GM15510 (cell line): ENCODE data around the gene HOXB4.

ENCODE experiments used
- POLR2A ChIP-seq: IDR thresholded peaks from 3 replicates; pipeline ENCODE4 v1.6.1; 2011; ENCODE audit warnings: borderline replicate concordance; ENCODE audit not compliant: insufficient read length; ENCODE audit errors: extremely low read depth

HOXB4 gene

DNA sequence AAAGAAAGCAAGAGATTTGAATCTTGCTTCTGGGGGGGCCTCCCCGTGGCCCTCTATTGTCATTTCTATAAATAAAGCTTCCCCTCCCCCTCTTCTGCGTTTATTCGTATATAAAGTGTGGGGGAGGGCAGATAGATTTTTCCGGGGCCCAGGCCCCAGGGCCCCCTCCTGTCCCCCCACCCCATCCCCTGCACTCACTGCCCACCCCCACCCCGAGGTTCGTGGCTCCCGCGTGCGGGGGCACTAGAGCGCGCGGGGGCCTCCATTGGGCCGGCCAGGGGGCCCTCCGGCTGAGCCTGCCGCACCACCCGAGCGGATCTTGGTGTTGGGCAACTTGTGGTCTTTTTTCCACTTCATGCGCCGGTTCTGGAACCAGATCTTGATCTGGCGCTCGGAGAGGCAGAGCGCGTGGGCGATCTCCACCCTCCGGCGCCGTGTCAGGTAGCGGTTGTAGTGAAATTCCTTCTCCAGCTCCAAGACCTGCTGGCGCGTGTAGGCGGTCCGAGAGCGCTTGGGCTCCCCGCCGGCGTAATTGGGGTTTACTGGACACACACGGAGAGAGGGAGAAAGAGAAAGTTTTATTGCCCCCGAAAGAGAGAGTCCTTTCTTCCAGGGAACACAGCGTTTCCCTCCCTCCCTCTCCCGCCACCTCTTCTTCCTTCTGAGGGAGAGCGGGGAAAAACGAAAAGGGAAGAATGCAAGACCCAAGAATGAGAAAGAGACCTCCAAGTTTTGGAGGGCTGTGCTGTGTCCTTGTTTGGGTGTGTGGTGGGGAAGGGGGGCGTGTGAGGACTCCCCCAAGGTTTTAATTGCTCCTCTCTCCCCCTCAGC is 1.5 kb downstream of the HOXB4 start:
- TF ChIP-seq POLR2A, result no peak

DNA sequence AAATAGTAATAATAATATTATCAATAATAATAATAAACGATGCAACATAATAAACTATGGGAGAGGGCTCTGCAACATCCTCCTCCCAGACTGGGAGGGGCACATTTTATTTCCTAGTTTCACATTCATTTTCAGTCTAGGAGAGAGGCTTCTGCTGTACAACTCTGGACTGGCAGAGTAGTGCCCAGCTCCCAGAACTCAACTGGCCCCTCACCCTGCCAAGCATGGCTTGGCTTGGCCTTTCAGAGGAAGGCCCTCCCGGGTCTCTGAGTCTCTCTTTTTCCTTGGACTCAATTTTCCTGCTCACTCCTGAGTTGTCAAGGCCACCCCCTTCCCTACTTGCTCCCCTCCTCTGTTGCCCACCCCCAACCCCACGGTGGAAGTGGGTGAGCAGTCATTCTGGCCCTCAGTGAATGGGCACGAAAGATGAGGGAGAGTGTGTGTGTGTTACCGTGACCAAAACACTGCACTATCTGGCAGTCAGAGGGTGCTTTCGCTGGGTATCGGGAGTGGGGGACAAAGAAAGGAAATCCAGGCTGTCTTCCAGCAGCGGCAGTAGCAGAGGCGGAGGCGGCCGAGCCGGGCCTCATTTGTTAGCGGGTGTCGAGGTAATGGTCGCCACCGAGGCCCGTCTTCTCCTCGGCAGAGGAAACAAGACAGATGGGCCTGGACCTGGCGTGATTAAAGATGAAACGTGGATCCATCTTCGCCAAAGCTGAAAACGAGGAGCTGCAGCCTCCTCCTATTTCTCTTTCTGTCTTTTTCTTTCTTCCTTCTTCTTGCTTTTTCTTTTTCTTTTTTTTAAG is 2.3 kb downstream of the HOXB4 start:
- TF ChIP-seq POLR2A, result no peak

- no peak for TF ChIP-seq POLR2A
Measured at GRCh38 chr17:48575066-48575582, 3.0 kb downstream of the HOXB4 start.

- no peak for TF ChIP-seq POLR2A
Measured at GRCh38 chr17:48574505-48575065, 3.6 kb downstream of the HOXB4 start.

GRCh38 chr17:48571826-48572417 is 6.2 kb downstream of the HOXB4 start:
- no peak for TF ChIP-seq POLR2A

DNA sequence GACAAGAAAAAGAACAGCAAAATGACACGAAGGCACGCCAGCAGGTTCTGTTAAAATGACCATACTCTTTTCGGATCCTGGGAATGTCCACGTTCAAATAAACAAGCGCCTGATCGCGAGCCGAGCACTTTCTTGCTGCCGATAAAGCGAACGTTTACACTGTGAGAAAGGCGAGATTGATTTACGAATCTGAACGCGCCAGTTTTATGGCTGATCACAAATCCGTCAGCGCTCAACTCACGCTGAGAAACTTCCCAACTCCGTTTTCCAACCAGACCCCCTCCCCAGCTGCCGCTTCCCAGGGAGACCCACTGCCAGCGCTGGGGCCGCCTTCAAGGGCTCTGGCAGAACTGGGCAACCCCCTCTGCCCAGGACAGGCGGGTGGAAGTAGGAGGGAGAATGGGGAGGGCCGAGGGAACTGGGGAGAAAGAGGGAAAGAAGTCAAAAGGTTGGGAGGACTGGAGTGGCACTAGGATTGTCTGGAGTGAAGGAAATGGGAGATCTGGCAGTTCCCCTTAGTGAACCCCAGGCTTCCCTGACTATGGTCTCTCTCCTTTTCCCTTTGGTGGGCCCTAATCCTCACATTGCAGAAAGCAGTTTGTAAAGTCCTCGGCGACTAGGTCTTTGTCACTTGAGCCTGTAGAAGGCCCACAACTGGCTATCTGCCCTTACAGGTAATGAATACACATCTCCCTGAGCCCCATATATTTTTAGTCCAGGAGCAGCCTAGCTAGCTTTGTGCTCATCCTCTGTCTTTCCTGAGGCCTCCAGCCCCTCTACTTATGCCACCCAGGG is 6.9 kb downstream of the HOXB4 start:
- TF ChIP-seq POLR2A, result no peak

- TF ChIP-seq POLR2A, result no peak
Measured at GRCh38 chr17:48570325-48571023, 7.7 kb downstream of the HOXB4 start.

DNA sequence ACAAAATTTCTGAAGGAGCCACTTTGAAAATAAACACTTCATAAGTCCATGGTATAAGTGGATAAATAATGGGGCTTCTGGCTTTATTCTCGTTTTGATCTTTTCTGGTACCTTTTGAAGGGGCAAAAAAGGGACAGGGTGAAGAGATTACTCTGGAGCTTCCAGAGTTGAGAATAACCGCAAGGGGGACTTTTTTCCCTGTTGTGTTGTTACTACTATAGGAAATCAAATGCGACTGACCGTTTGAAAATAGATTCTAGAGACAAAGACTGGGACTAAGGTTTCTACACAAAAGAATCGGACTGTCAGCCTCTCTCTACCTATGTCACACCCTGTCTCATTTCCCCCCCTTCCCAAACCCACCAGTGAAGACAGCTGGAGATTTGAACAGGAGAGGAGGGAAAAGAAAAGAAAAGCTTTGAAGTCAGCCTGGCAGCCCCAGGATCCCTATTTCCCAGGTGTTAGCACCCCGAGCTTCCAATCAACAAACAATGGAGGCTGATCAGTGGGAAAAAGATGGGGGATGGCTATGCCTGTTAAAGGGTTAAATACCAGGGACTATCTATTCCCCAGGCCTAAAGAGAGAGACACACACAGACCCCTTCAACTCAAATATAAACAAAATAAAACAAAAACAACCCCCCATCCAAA is 8.4 kb downstream of the HOXB4 start:
- no peak for TF ChIP-seq POLR2A

DNA sequence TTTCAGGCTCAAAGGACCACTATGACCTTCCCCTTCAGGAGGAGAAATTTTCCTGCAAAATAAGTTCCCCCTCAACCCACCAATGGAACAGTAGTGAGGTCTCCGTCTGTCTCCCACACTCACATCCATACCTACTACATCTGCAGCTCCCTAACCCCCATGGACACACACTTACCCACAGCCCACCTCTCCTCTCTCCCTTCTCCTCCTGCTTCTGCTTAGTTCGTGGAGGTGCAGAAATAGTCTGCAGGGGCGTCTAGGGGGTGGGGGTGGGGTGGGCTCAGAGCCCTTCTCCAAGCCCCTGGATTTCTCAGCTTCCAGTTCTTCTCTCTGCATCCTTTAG is 8.9 kb downstream of the HOXB4 start:
- TF ChIP-seq POLR2A, result no peak

GRCh38 chr17:48568499-48569239 is 9.5 kb downstream of the HOXB4 start:
- no peak for TF ChIP-seq POLR2A

DNA sequence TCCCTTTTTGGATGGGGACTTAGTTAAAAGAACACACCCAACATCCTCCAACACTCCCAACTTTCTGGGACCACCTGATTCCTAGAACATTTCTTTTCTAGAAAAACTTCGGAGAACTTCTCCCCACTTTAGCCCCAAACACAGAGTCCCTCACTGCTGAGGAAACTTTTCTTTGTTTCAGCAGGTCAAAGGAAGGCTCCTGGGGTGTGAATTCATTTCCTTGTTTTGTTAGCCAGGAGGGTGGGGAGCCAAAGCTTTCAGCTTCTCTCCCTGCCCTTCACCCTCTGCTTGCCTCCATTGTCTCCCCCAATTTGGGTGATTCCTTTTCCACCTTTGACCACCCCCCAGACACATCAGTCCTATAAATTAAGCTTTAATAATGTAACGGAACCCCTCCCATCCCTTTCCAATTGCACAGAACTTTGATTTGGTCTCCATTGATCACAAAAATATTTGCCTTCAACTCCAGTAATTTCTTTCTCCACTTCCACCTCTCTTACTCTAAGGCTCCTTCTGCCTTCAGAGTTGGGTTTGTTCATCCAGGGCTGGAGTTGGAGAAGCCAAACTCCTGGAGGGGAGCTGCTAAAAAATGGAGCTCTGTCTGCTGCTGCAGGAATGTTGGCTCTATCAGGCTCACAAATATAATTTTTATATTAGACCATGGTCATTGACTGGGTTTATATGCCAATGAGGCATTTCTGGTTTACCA is 10.3 kb downstream of the HOXB4 start:
- TF ChIP-seq POLR2A, result no peak

DNA sequence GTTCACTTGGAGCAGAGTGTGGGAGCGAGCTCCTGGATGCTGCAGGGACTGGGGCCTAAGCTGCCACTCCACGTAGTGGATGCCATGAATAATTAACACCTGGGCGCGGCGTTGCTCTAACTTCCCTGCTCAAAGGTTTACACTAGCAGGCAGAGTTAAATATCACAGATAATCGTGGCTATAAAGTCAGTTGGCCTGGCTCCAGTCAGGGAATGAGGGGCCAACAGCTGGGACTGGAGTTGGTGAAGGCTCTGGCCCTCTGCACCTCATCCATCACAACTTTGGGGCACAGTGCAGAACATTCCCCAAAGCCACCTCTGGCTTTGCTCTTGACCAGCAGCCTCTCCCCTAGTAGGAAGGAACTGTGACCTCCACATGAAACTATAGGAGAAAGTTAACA is 10.9 kb downstream of the HOXB4 start:
- TF ChIP-seq POLR2A, result no peak
